Activated T-cell treated with anti-CD3 and anti-CD28 coated beads, Interleukin-2, amount 50 U/mL, for 24 hours (primary cell): ENCODE results near the gene CEP97.
"Not testable (repeated sequence)": the region's sequence is repeated elsewhere in the genome, so short reads cannot be mapped to it uniquely, and the experiment has no call there.

ENCODE experiments used
- DNase-seq: peaks from one replicate; pipeline ENCODE4 v3.0.0-alpha.2; 2020
- H3K27ac Mint-ChIP-seq: 2 replicates; pipeline ENCODE4 v1.8.0; 2020; ENCODE audit warnings: mild to moderate bottlenecking, mixed read lengths
- H3K27me3 Mint-ChIP-seq: 2 replicates; pipeline ENCODE4 v1.8.0; 2020; ENCODE audit warnings: mixed read lengths
- H3K36me3 Mint-ChIP-seq: 2 replicates; pipeline ENCODE4 v1.8.0; 2020; ENCODE audit warnings: low read depth, mixed read lengths
- H3K4me1 Mint-ChIP-seq: 2 replicates; pipeline ENCODE4 v1.8.0; 2020; ENCODE audit warnings: low read depth, mixed read lengths
- H3K4me3 Mint-ChIP-seq: 2 replicates; pipeline ENCODE4 v1.8.0; 2020; ENCODE audit warnings: mild to moderate bottlenecking, moderate library complexity, mixed read lengths
- H3K9me3 Mint-ChIP-seq: 2 replicates; pipeline ENCODE4 v1.8.0; 2020; ENCODE audit warnings: mixed read lengths

Gene CEP97

GRCh38 chr3:101691685-101692671, 32.4 kb upstream of the CEP97 start:
- peak overlapping the region; percentile 78 for H3K27ac Mint-ChIP-seq
- H3K4me1 Mint-ChIP-seq: peaks cover 23% of the 10 kb centered on the region
- H3K4me3 Mint-ChIP-seq, H3K9me3 Mint-ChIP-seq, DNase-seq, H3K36me3 Mint-ChIP-seq, H3K27me3 Mint-ChIP-seq: not testable (repeated sequence)

DNA sequence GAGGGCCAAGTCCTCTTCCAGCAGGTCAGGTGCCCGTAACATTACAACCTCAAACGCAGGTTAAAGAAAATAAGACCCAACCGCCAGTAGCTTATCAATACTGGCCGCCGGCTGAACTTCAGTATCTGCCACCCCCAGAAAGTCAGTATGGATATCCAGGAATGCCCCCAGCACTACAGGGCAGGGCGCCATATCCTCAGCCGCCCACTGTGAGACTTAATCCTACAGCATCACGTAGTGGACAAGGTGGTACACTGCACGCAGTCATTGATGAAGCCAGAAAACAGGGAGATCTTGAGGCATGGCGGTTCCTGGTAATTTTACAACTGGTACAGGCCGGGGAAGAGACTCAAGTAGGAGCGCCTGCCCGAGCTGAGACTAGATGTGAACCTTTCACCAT, 30.9 kb upstream of the CEP97 start:
- H3K27me3 Mint-ChIP-seq, H3K4me3 Mint-ChIP-seq, H3K9me3 Mint-ChIP-seq, DNase-seq, H3K36me3 Mint-ChIP-seq, H3K27ac Mint-ChIP-seq: not testable (repeated sequence)
- peaks cover 15% of the 10 kb centered on the region for H3K4me1 Mint-ChIP-seq

DNA sequence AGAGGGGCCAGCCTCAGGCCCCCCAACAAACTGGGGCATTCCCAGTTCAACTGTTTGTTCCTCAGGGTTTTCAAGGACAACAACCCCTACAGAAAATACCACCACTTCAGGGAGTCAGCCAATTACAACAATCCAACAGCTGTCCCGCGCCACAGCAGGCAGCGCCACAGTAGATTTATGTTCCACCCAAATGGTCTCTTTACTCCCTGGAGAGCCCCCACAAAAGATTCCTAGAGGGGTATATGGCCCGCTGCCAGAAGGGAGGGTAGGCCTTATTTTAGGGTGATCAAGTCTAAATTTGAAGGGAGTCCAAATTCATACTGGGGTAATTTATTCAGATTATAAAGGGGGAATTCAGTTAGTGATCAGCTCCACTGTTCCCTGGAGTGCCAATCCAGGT, 29.6 kb upstream of the CEP97 start:
- H3K27me3 Mint-ChIP-seq, H3K27ac Mint-ChIP-seq, H3K9me3 Mint-ChIP-seq, H3K36me3 Mint-ChIP-seq, DNase-seq, H3K4me3 Mint-ChIP-seq: not testable (repeated sequence)
- peaks cover 13% of the 10 kb centered on the region for H3K4me1 Mint-ChIP-seq

DNA sequence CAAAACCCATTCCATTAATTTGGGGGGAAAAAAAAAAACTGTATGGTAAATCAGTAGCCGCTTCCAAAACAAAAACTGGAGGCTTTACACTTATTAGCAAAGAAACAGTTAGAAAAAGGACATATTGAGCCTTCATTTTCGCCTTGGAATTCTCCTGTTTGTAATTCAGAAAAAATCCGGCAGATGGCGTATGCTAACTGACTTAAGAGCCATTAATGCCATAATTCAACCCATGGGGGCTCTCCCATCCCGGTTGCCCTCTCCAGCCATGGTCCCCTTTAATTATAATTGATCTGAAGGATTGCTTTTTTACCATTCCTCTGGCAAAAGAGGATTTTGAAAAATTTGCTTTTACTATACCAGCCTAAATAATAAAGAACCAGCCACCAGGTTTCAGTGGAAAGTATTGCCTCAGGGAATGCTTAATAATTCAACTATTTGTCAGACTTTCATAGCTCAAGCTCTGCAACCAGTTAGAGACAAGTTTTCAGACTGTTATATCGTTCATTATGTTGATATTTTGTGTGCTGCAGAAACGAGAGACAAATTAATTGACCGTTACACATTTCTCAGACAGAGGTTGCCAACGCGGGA, 28.5 kb upstream of the CEP97 start:
- DNase-seq: no peak
- H3K36me3 Mint-ChIP-seq: peaks cover 1% of the 10 kb centered on the region
- H3K4me1 Mint-ChIP-seq: peaks cover 8% of the 10 kb centered on the region
- H3K9me3 Mint-ChIP-seq: no peaks in the 10 kb centered on the region
- H3K4me3 Mint-ChIP-seq: no peak overlapping the region
- H3K27me3 Mint-ChIP-seq: no peaks in the 10 kb centered on the region
- no peak overlapping the region for H3K27ac Mint-ChIP-seq

DNA sequence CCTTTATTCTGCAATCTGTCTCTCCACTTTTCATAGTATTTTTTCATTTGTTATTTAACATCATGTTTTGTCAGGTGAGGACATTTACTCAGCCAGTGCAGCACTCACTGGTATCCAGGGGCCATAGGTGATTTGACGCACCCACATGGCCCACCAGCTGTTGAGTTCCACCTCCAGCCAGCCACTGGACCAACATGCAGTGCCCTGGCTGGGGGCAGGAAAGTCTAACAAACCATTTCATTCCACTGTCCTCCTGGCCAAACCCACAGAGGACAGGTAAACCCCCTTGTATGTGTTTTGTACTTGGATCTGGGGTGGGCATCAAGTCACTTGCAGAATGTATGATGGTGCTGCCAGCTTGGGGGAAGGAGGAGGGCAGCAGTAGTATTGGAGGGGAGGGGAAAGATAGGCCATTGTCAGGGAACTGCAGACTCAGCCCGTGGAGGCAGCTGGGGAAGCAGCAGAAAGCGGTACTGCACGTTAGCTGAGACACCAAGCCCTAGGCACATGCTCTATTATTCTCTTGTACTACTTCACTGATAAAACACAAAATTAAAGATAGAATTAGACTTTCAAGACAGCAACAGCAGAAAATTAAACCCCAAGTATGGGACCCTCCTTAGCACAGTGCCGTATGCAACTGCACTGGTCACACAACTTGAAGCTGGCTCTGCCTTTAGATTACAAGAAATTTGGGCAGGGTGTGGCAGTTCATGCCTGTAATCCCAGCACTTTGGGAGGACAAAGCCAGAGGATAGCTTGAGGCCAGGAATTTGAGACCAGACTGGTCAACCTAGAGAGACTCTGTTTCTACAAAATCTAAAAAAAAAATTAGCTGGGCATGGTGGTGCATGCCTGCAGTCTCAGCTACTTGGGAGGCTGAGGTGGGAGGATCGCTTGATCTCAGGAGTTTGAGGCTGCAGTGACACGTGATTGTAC, 22.4 kb upstream of the CEP97 start:
- Mint-ChIP-seq H3K9me3 (no peaks in the 10 kb centered on the region), H3K36me3 (peaks cover 1% of the 10 kb centered on the region), H3K27me3 (no peaks in the 10 kb centered on the region), H3K4me1 (no peaks in the 10 kb centered on the region), H3K27ac (no peak overlapping the region), H3K4me3 (no peak overlapping the region)
- no peak for DNase-seq

GRCh38 chr3:101702726-101703125, 21.7 kb upstream of the CEP97 start:
- H3K27ac Mint-ChIP-seq: no peak overlapping the region
- no peak overlapping the region for H3K4me3 Mint-ChIP-seq
- H3K27me3 Mint-ChIP-seq: no peaks in the 10 kb centered on the region
- H3K9me3 Mint-ChIP-seq: no peaks in the 10 kb centered on the region
- no peaks in the 10 kb centered on the region for H3K4me1 Mint-ChIP-seq
- H3K36me3 Mint-ChIP-seq: peaks cover 1% of the 10 kb centered on the region
- DNase-seq: no peak

- Mint-ChIP-seq H3K27ac (no peak overlapping the region), H3K9me3 (no peaks in the 10 kb centered on the region), H3K4me1 (no peaks in the 10 kb centered on the region), H3K27me3 (no peaks in the 10 kb centered on the region), H3K36me3 (peaks cover 1% of the 10 kb centered on the region), H3K4me3 (no peak overlapping the region)
- no peak for DNase-seq
Observed at GRCh38 chr3:101703169-101703568, 21.2 kb upstream of the CEP97 start.

GRCh38 chr3:101704639-101705038, 19.8 kb upstream of the CEP97 start:
- not testable (repeated sequence) for H3K27ac Mint-ChIP-seq, DNase-seq, H3K36me3 Mint-ChIP-seq, H3K27me3 Mint-ChIP-seq, H3K4me3 Mint-ChIP-seq, H3K4me1 Mint-ChIP-seq, H3K9me3 Mint-ChIP-seq

GRCh38 chr3:101709126-101709525, 15.3 kb upstream of the CEP97 start:
- Mint-ChIP-seq H3K36me3 (no peaks in the 10 kb centered on the region), H3K27me3 (no peaks in the 10 kb centered on the region), H3K27ac (no peak overlapping the region), H3K4me1 (no peaks in the 10 kb centered on the region), H3K9me3 (no peaks in the 10 kb centered on the region), H3K4me3 (no peak overlapping the region)
- DNase-seq: no peak

DNA sequence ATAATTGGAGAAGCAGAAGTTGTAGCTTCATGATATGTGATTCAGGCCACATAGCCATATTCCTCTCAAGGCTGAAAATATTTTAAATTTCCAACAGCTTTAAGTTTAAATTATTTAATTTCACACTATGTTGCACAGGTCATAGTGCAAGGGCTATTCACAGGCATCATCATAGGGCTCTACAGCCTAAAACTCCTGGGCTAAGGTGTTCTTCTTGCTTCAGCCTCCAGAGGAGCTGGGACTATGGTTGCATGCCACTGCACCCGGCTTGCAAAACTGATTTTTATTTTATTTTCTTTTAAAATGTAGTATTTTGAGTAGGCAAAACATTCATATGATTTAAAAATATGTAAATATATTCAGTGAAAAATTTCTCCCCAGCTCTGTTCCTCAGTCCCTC, 6.0 kb upstream of the CEP97 start:
- Mint-ChIP-seq H3K4me3 (no peak overlapping the region), H3K9me3 (no peaks in the 10 kb centered on the region), H3K36me3 (no peaks in the 10 kb centered on the region), H3K4me1 (peaks cover 30% of the 10 kb centered on the region), H3K27ac (no peak overlapping the region), H3K27me3 (no peaks in the 10 kb centered on the region)
- no peak for DNase-seq

- Mint-ChIP-seq H3K9me3 (no peaks in the 10 kb centered on the region), H3K27me3 (no peaks in the 10 kb centered on the region), H3K36me3 (peaks cover 4% of the 10 kb centered on the region), H3K4me3 (no peak overlapping the region), H3K27ac (no peak overlapping the region), H3K4me1 (peaks cover 35% of the 10 kb centered on the region)
- no peak for DNase-seq
Observed at GRCh38 chr3:101719604-101720185, 4.7 kb upstream of the CEP97 start.

GRCh38 chr3:101720851-101721840, 3.3 kb upstream of the CEP97 start:
- H3K4me1 Mint-ChIP-seq: peaks cover 41% of the 10 kb centered on the region
- peak overlapping the region; percentile 40 for H3K4me3 Mint-ChIP-seq
- H3K27ac Mint-ChIP-seq: peak overlapping the region; percentile 85
- peaks cover 13% of the 10 kb centered on the region for H3K36me3 Mint-ChIP-seq
- H3K27me3 Mint-ChIP-seq: no peaks in the 10 kb centered on the region
- no peaks in the 10 kb centered on the region for H3K9me3 Mint-ChIP-seq
- DNase-seq: no peak

- DNase-seq: no peak
- H3K36me3 Mint-ChIP-seq: peaks cover 25% of the 10 kb centered on the region
- H3K4me1 Mint-ChIP-seq: peaks cover 48% of the 10 kb centered on the region
- peak overlapping the region; percentile 32 for H3K4me3 Mint-ChIP-seq
- no peaks in the 10 kb centered on the region for H3K9me3 Mint-ChIP-seq
- peak overlapping the region; percentile 85 for H3K27ac Mint-ChIP-seq
- H3K27me3 Mint-ChIP-seq: no peaks in the 10 kb centered on the region
Observed at GRCh38 chr3:101722394-101723173, 1.8 kb upstream of the CEP97 start.
